Tongue (tissue), 2 donors: ENCODE measurements around the gene ADGRL3. TPM values are rescaled to one million over a fixed set of nuclear protein-coding genes. Genes with fewer than 3 reads are reported as not detected.
"Not testable (repeated sequence)": the region's sequence is repeated elsewhere in the genome, so short reads cannot be mapped to it uniquely, and the experiment has no call there.

Experiments used
- DNase-seq: peaks from one replicate; pipeline ENCODE4 v3.0.0-alpha.2; 2015
- total RNA-seq: library from RNA; depleted of rRNA; stranded (reverse); fragments of >200 nt; gene quantifications from one replicate; pipeline ENCODE4 v1.2.3, GENCODE V29; 2014

Gene ADGRL3
- total RNA-seq, 1 donor from 2014 or later: 33.3 TPM

GRCh38 chr4:61828960-61829359 lies 628.8 kb downstream of the ADGRL3 start:
- DNase-seq: no peak

- DNase-seq: no peak
Measured at GRCh38 chr4:61831987-61832386, 631.9 kb downstream of the ADGRL3 start.

GRCh38 chr4:61837395-61837794 lies 637.3 kb downstream of the ADGRL3 start:
- DNase-seq: no peak

GRCh38 chr4:61838072-61838471 lies 637.9 kb downstream of the ADGRL3 start:
- DNase-seq: no peak

GRCh38 chr4:61841714-61842113 lies 641.6 kb downstream of the ADGRL3 start:
- no peak for DNase-seq

GRCh38 chr4:61851126-61851525 lies 651.0 kb downstream of the ADGRL3 start:
- no peak for DNase-seq

- DNase-seq: not testable (repeated sequence)
Measured at GRCh38 chr4:61852105-61852504, 652.0 kb downstream of the ADGRL3 start.

- no peak for DNase-seq
Measured at GRCh38 chr4:61853041-61853440, 652.9 kb downstream of the ADGRL3 start.

- DNase-seq: no peak
Measured at GRCh38 chr4:61860376-61860775, 660.2 kb downstream of the ADGRL3 start.

- DNase-seq: peak; percentile 29
Measured at GRCh38 chr4:61864286-61864685, 664.2 kb downstream of the ADGRL3 start.

GRCh38 chr4:61866378-61867030 lies 666.4 kb downstream of the ADGRL3 start:
- peak; percentile 67 for DNase-seq

- DNase-seq: no peak
Measured at GRCh38 chr4:61872983-61873382, 672.9 kb downstream of the ADGRL3 start.

- DNase-seq: no peak
Measured at GRCh38 chr4:61877266-61877665, 677.1 kb downstream of the ADGRL3 start.

GRCh38 chr4:61877893-61878292 lies 677.8 kb downstream of the ADGRL3 start:
- DNase-seq: no peak

GRCh38 chr4:61882381-61882780 lies 682.3 kb downstream of the ADGRL3 start:
- DNase-seq: no peak

GRCh38 chr4:61886131-61886530 lies 686.0 kb downstream of the ADGRL3 start:
- DNase-seq: no peak

- DNase-seq: no peak
Measured at GRCh38 chr4:61889117-61889516, 689.0 kb downstream of the ADGRL3 start.

- DNase-seq: no peak
Measured at GRCh38 chr4:61890321-61890720, 690.2 kb downstream of the ADGRL3 start.

GRCh38 chr4:61891953-61892352 lies 691.8 kb downstream of the ADGRL3 start:
- DNase-seq: no peak

- DNase-seq: no peak
Measured at GRCh38 chr4:61896634-61897033, 696.5 kb downstream of the ADGRL3 start.

- DNase-seq: no peak
Measured at GRCh38 chr4:61909031-61909430, 708.9 kb downstream of the ADGRL3 start.

- no peak for DNase-seq
Measured at GRCh38 chr4:61911313-61911756, 711.2 kb downstream of the ADGRL3 start.

GRCh38 chr4:61913619-61914018 lies 713.5 kb downstream of the ADGRL3 start:
- no peak for DNase-seq

- no peak for DNase-seq
Measured at GRCh38 chr4:61915501-61915900, 715.4 kb downstream of the ADGRL3 start.

GRCh38 chr4:61918507-61918906 lies 718.4 kb downstream of the ADGRL3 start:
- no peak for DNase-seq
